Natural killer cell (primary cell): ENCODE data around the gene TREH. TPM values are rescaled to one million over a fixed set of nuclear protein-coding genes. Genes with fewer than 3 reads are reported as not detected.

ENCODE experiments used
- ATAC-seq, 3 donors: fragments of 150-1000 bp in 2 of 3; fragments of 200-7000 bp in 1 of 3; cut with Tn5 transposase; 1 replicate in 1 of 3; 2 replicates in 2 of 3; pipeline ENCODE4 v1.10.0; 2021; ENCODE audit warnings: mild to moderate bottlenecking in 2 of 3, moderate library complexity in 2 of 3
- DNase-seq, 2 donors: peaks; one replicate each; pipeline versions ENCODE4 v3.0.0 to v3.0.0-alpha.2; 2013 to 2021; ENCODE audit warnings: mixed read lengths in 1 of 2
- H3K27ac ChIP-seq: one replicate; pipeline ENCODE4 v1.5.1; 2013; ENCODE audit warnings: mild to moderate bottlenecking, low read length
- H3K27me3 ChIP-seq: one replicate; pipeline ENCODE4 v1.6.1; 2013; ENCODE audit warnings: low read length; ENCODE audit not compliant: control insufficient read depth, insufficient read depth
- H3K36me3 ChIP-seq: one replicate; pipeline ENCODE4 v1.6.1; 2013; ENCODE audit warnings: low read length; ENCODE audit not compliant: control insufficient read depth, insufficient read depth
- H3K4me1 ChIP-seq: one replicate; pipeline ENCODE4 v1.6.1; 2013; ENCODE audit warnings: low read length; ENCODE audit not compliant: control insufficient read depth, insufficient read depth
- H3K4me3 ChIP-seq: one replicate; pipeline ENCODE4 v1.5.1; 2013; ENCODE audit warnings: low read length
- H3K9me3 ChIP-seq: one replicate; pipeline ENCODE4 v1.6.1; 2013; ENCODE audit warnings: low read length; ENCODE audit not compliant: control insufficient read depth, insufficient read depth
- H3K27ac Mint-ChIP-seq, 2 donors: one replicate each; pipeline ENCODE4 v1.8.0; 2022; ENCODE audit warnings: mild to moderate bottlenecking in 2 of 2, mixed read lengths in 2 of 2, moderate library complexity in 1 of 2
- H3K27me3 Mint-ChIP-seq, 2 donors: one replicate each; pipeline ENCODE4 v1.8.0; 2022; ENCODE audit warnings: low read depth in 2 of 2, mixed read lengths in 2 of 2
- H3K36me3 Mint-ChIP-seq: one replicate; pipeline ENCODE4 v1.8.0; 2022; ENCODE audit warnings: mixed read lengths
- H3K4me1 Mint-ChIP-seq, 2 donors: one replicate each; pipeline ENCODE4 v1.8.0; 2022; ENCODE audit warnings: mixed read lengths in 2 of 2
- H3K4me3 Mint-ChIP-seq: one replicate; pipeline ENCODE4 v1.8.0; 2022; ENCODE audit warnings: mild to moderate bottlenecking, moderate library complexity, mixed read lengths
- H3K9me3 Mint-ChIP-seq, 2 donors: one replicate each; pipeline ENCODE4 v1.8.0; 2022; ENCODE audit warnings: mixed read lengths in 2 of 2
- CTCF ChIP-seq: fragments of 200-600 bp; IDR thresholded peaks from one replicate; pipeline ENCODE4 v1.8.0; 2022; ENCODE audit warnings: antibody characterized with exemption
- WGBS: methylation state at CpG from one replicate; pipeline ENCODE4 v1.1.7; 2013; ENCODE audit warnings: missing lambda C conversion rate; ENCODE audit not compliant: insufficient coverage; 5-methylcytosine and 5-hydroxymethylcytosine counted together
- intact Hi-C: fragments of 100-400 bp; cut with micrococcal nuclease; formaldehyde crosslinking; loops from one replicate; pipeline ENCODE4 v1.14.2; 2022
- total RNA-seq, 4 donors: library from RNA; stranded (reverse); fragments of 120-200 nt in 1 of 4; gene quantifications; one replicate each; pipeline versions ENCODE4 v1.2.3 to v1.2.4, GENCODE V29; 2013 to 2022

The TREH gene
- total RNA-seq, 3 donors from 2014 or later (not counting 1 experiment from before 2014, with no cell fraction given): not detected

GRCh38 chr11:118656563-118657165 is 22.8 kb downstream of the TREH start:
- H3K27ac ChIP-seq: no peak overlapping the region
- ATAC-seq (no peak), DNase-seq (no peak)
- no peaks in the 10 kb centered on the region for H3K27me3 ChIP-seq
- H3K36me3 Mint-ChIP-seq: no peaks in the 10 kb centered on the region
- peaks cover 8% of the 10 kb centered on the region for H3K4me1 ChIP-seq
- no peak overlapping the region for H3K4me3 Mint-ChIP-seq
- WGBS: 97% methylated on average over 5 of the region's 5 CpGs
- intact Hi-C loops: no loop called here
- no peak overlapping the region for H3K27ac Mint-ChIP-seq
- no peaks in the 10 kb centered on the region for H3K9me3 ChIP-seq
- no peak for TF ChIP-seq CTCF
- no peaks in the 10 kb centered on the region for H3K9me3 Mint-ChIP-seq
- H3K4me3 ChIP-seq: no peak overlapping the region
- no peaks in the 10 kb centered on the region for H3K36me3 ChIP-seq
- no peaks in the 10 kb centered on the region for H3K27me3 Mint-ChIP-seq
- H3K4me1 Mint-ChIP-seq: peaks cover 7 to 14% of the 10 kb centered on the region in 2 donors

- Histone ChIP-seq H3K27me3 (no peaks in the 10 kb centered on the region), H3K36me3 (no peaks in the 10 kb centered on the region), H3K9me3 (no peaks in the 10 kb centered on the region), H3K4me1 (peaks cover 8% of the 10 kb centered on the region), H3K27ac (no peak overlapping the region), H3K4me3 (no peak overlapping the region)
- intact Hi-C loops: no loop called here
- Mint-ChIP-seq H3K4me3 (no peak overlapping the region), H3K4me1 (peaks cover 7 to 14% of the 10 kb centered on the region in 2 donors), H3K27ac (no peak overlapping the region), H3K9me3 (no peaks in the 10 kb centered on the region), H3K36me3 (no peaks in the 10 kb centered on the region), H3K27me3 (no peaks in the 10 kb centered on the region)
- WGBS: 87% methylated on average over 7 of the region's 7 CpGs
- ATAC-seq (no peak), DNase-seq (no peak)
- TF ChIP-seq CTCF: no peak
Observed at GRCh38 chr11:118655486-118656190, 23.8 kb downstream of the TREH start.

- Mint-ChIP-seq H3K27ac (no peak overlapping the region), H3K9me3 (no peaks in the 10 kb centered on the region), H3K4me1 (peaks cover 7% of the 10 kb centered on the region in 2 donors), H3K27me3 (no peaks in the 10 kb centered on the region), H3K36me3 (no peaks in the 10 kb centered on the region), H3K4me3 (no peak overlapping the region)
- TF ChIP-seq CTCF: no peak
- ATAC-seq (no peak), DNase-seq (no peak)
- Histone ChIP-seq H3K27ac (no peak overlapping the region), H3K36me3 (no peaks in the 10 kb centered on the region), H3K4me1 (no peaks in the 10 kb centered on the region), H3K27me3 (no peaks in the 10 kb centered on the region), H3K4me3 (no peak overlapping the region), H3K9me3 (no peaks in the 10 kb centered on the region)
- intact Hi-C loops: no loop called here
- 96% methylated on average over 8 of the region's 8 CpGs for WGBS
Observed at GRCh38 chr11:118653684-118654390, 25.6 kb downstream of the TREH start.
